GM19463 (cell line): ENCODE measurements around the gene TMEM63A.
"Not testable (repeated sequence)": the region's sequence is repeated elsewhere in the genome, so short reads cannot be mapped to it uniquely, and the experiment has no call there.

Source experiments
- ATAC-seq: cut with Tn5 transposase; IDR thresholded peaks from one replicate; pipeline ENCODE4 v1.9.1; 2021; ENCODE audit warnings: mild to moderate bottlenecking, moderate library complexity; ENCODE audit not compliant: unreplicated experiment

TMEM63A gene

GRCh38 chr1:225823811-225824261 is 58.3 kb downstream of the TMEM63A start:
- ATAC-seq, result no peak

GRCh38 chr1:225822655-225823403 is 59.4 kb downstream of the TMEM63A start:
- no peak for ATAC-seq

- ATAC-seq, result no peak
These were observed 61.6 kb downstream of the TMEM63A start for GRCh38 chr1:225820522-225821120.

- no peak for ATAC-seq
These were observed 62.6 kb downstream of the TMEM63A start for GRCh38 chr1:225819346-225820192.

- no peak for ATAC-seq
These were observed 64.0 kb downstream of the TMEM63A start for GRCh38 chr1:225818229-225818628.

GRCh38 chr1:225817611-225818061 is 64.5 kb downstream of the TMEM63A start:
- no peak for ATAC-seq

- no peak for ATAC-seq
These were observed 65.3 kb downstream of the TMEM63A start for GRCh38 chr1:225816643-225817538.

GRCh38 chr1:225815526-225816178 is 66.5 kb downstream of the TMEM63A start:
- no peak for ATAC-seq

GRCh38 chr1:225815090-225815489 is 67.1 kb downstream of the TMEM63A start:
- ATAC-seq, result not testable (repeated sequence)

GRCh38 chr1:225814381-225814780 is 67.8 kb downstream of the TMEM63A start:
- no peak for ATAC-seq

- no peak for ATAC-seq
These were observed 68.8 kb downstream of the TMEM63A start for GRCh38 chr1:225813214-225813964.

GRCh38 chr1:225812488-225813213 is 69.5 kb downstream of the TMEM63A start:
- no peak for ATAC-seq

- no peak for ATAC-seq
These were observed 70.3 kb downstream of the TMEM63A start for GRCh38 chr1:225811622-225812487.

- ATAC-seq, result not testable (repeated sequence)
These were observed 71.3 kb downstream of the TMEM63A start for GRCh38 chr1:225810579-225811538.

- peak; percentile 99 for ATAC-seq
These were observed 72.2 kb downstream of the TMEM63A start, which contains the start of gene EPHX1 for GRCh38 chr1:225809842-225810578. TSS of gene EPHX1 (plus strand) at chr1:225810124. CDS start at chr1:225828730, 18,606 bp downstream.

GRCh38 chr1:225808136-225808535 is 74.0 kb downstream of the TMEM63A start:
- ATAC-seq, result no peak
